ENCODE data around the gene FXYD4. TPM values are rescaled to one million over a fixed set of nuclear protein-coding genes. Genes with fewer than 3 reads are reported as not detected.
A peak's percentile ranks its signal among the peaks of the same experiment; 100 is the strongest.

The FXYD4 gene
- total RNA-seq, 1 experiment from 2014 or later: not detected

- in situ Hi-C loops (cut with HindIII; ENCODE audit: low pct_unique_long_range_greater_than_20kb, low sequenced_read_pairs): no loop called here
- no peak for DNase-seq (ENCODE audit: low read depth)
Measured at GRCh38 chr10:43341450-43341849, 30.0 kb upstream of the FXYD4 start.

GRCh38 chr10:43342279-43343125 lies 28.9 kb upstream of the FXYD4 start:
- in situ Hi-C loops (cut with HindIII; ENCODE audit: low pct_unique_long_range_greater_than_20kb, low sequenced_read_pairs): no loop called here
- DNase-seq (ENCODE audit: low read depth): no peak

- no peak for DNase-seq (ENCODE audit: low read depth)
- in situ Hi-C loops (cut with HindIII; ENCODE audit: low pct_unique_long_range_greater_than_20kb, low sequenced_read_pairs): no loop called here
Measured at GRCh38 chr10:43343126-43343525, 28.3 kb upstream of the FXYD4 start.

- in situ Hi-C loops (cut with HindIII; ENCODE audit: low pct_unique_long_range_greater_than_20kb, low sequenced_read_pairs): no loop called here
- no peak for DNase-seq (ENCODE audit: low read depth)
Measured at GRCh38 chr10:43344051-43344450, 27.4 kb upstream of the FXYD4 start.

GRCh38 chr10:43347997-43348396 lies 23.4 kb upstream of the FXYD4 start:
- DNase-seq (ENCODE audit: low read depth): no peak
- in situ Hi-C loops (cut with HindIII; ENCODE audit: low pct_unique_long_range_greater_than_20kb, low sequenced_read_pairs): no loop called here

GRCh38 chr10:43348511-43349312 lies 22.7 kb upstream of the FXYD4 start:
- in situ Hi-C loops (cut with HindIII; ENCODE audit: low pct_unique_long_range_greater_than_20kb, low sequenced_read_pairs): no loop called here
- DNase-seq (ENCODE audit: low read depth): peak; percentile 81

- no peak for DNase-seq (ENCODE audit: low read depth)
- in situ Hi-C loops (cut with HindIII; ENCODE audit: low pct_unique_long_range_greater_than_20kb, low sequenced_read_pairs): no loop called here
Measured at GRCh38 chr10:43350156-43350555, 21.3 kb upstream of the FXYD4 start.

GRCh38 chr10:43350686-43351085 lies 20.8 kb upstream of the FXYD4 start:
- in situ Hi-C loops (cut with HindIII; ENCODE audit: low pct_unique_long_range_greater_than_20kb, low sequenced_read_pairs): no loop called here
- DNase-seq (ENCODE audit: low read depth): no peak

GRCh38 chr10:43351301-43351700 lies 20.1 kb upstream of the FXYD4 start:
- no peak for DNase-seq (ENCODE audit: low read depth)
- in situ Hi-C loops (cut with HindIII; ENCODE audit: low pct_unique_long_range_greater_than_20kb, low sequenced_read_pairs): no loop called here

- DNase-seq (ENCODE audit: low read depth): no peak
- in situ Hi-C loops (cut with HindIII; ENCODE audit: low pct_unique_long_range_greater_than_20kb, low sequenced_read_pairs): no loop called here
Measured at GRCh38 chr10:43352951-43353350, 18.5 kb upstream of the FXYD4 start.

GRCh38 chr10:43353495-43354329 lies 17.7 kb upstream of the FXYD4 start:
- DNase-seq (ENCODE audit: low read depth): peak; percentile 69
- in situ Hi-C loops (cut with HindIII; ENCODE audit: low pct_unique_long_range_greater_than_20kb, low sequenced_read_pairs): no loop called here

- in situ Hi-C loops (cut with HindIII; ENCODE audit: low pct_unique_long_range_greater_than_20kb, low sequenced_read_pairs): no loop called here
- DNase-seq (ENCODE audit: low read depth): no peak
Measured at GRCh38 chr10:43354330-43354635, 17.2 kb upstream of the FXYD4 start.

- no peak for DNase-seq (ENCODE audit: low read depth)
- in situ Hi-C loops (cut with HindIII; ENCODE audit: low pct_unique_long_range_greater_than_20kb, low sequenced_read_pairs): no loop called here
Measured at GRCh38 chr10:43354879-43355380, 16.5 kb upstream of the FXYD4 start.

GRCh38 chr10:43355749-43356371 lies 15.6 kb upstream of the FXYD4 start:
- peak; percentile 76 for DNase-seq (ENCODE audit: low read depth)
- in situ Hi-C loops (cut with HindIII; ENCODE audit: low pct_unique_long_range_greater_than_20kb, low sequenced_read_pairs): no loop called here

- no peak for DNase-seq (ENCODE audit: low read depth)
- in situ Hi-C loops (cut with HindIII; ENCODE audit: low pct_unique_long_range_greater_than_20kb, low sequenced_read_pairs): no loop called here
Measured at GRCh38 chr10:43360086-43360485, 11.3 kb upstream of the FXYD4 start.

GRCh38 chr10:43361547-43362190 lies 9.8 kb upstream of the FXYD4 start:
- in situ Hi-C loops (cut with HindIII; ENCODE audit: low pct_unique_long_range_greater_than_20kb, low sequenced_read_pairs): no loop called here
- DNase-seq (ENCODE audit: low read depth): no peak

- in situ Hi-C loops (cut with HindIII; ENCODE audit: low pct_unique_long_range_greater_than_20kb, low sequenced_read_pairs): no loop called here
- peak; percentile 99 for DNase-seq (ENCODE audit: low read depth)
Measured at GRCh38 chr10:43362191-43362839, 9.1 kb upstream of the FXYD4 start.
